Left lung (tissue), 10 donors: ENCODE measurements around the gene RBFOX1. TPM values are rescaled to one million over a fixed set of nuclear protein-coding genes. Genes with fewer than 3 reads are reported as not detected.

Experiments
- ATAC-seq: fragments of 200-7000 bp; cut with Tn5 transposase; one replicate; pipeline ENCODE4 v1.9.1; 2020; ENCODE audit warnings: moderate library complexity
- DNase-seq, 4 donors: peaks; one replicate each; pipeline ENCODE4 v3.0.0-alpha.2; 2013 to 2020
- H3K27ac ChIP-seq, 2 donors: fragments of 200-600 bp; sonication (generic) in 1 of 2; one replicate each; pipeline versions ENCODE4 v1.5.0 to v1.8.0; 2020 to 2021
- H3K27me3 ChIP-seq, 2 donors: fragments of 200-600 bp; sonication (generic) in 1 of 2; one replicate each; pipeline versions ENCODE4 v1.5.0 to v1.8.0; 2020 to 2021
- H3K36me3 ChIP-seq, 2 donors: fragments of 200-600 bp; sonication (generic) in 1 of 2; one replicate each; pipeline versions ENCODE4 v1.5.0 to v1.8.0; 2020 to 2021
- H3K4me1 ChIP-seq, 2 donors: fragments of 200-600 bp; one replicate each; pipeline ENCODE4 v1.8.0; 2021
- H3K4me3 ChIP-seq, 2 donors: fragments of 200-600 bp; sonication (generic) in 1 of 2; one replicate each; pipeline versions ENCODE4 v1.5.0 to v1.8.0; 2020 to 2021; ENCODE audit warnings: mild to moderate bottlenecking in 1 of 2
- H3K9me3 ChIP-seq, 2 donors: fragments of 200-600 bp; sonication (generic) in 1 of 2; one replicate each; pipeline versions ENCODE4 v1.5.0 to v1.8.0; 2020 to 2021
- intact Hi-C, 2 donors: fragments of 100-400 bp; cut with DNase I; formaldehyde crosslinking; loops; one replicate each; pipeline versions ENCODE4 v1.11.2 to v1.14.2; 2022
- polyA plus RNA-seq, 6 donors: library from polyadenylated mRNA; unstranded; fragments of 120-200 nt; gene quantifications; one replicate each; pipeline ENCODE4 v1.2.1, GENCODE V29; 2013; ENCODE audit not compliant: insufficient read length in 6 of 6
- total RNA-seq, 2 donors: library from RNA; stranded (reverse); fragmentation: NEBNext Ultra II Directional; extraction: Animal tissue kit (Norgen Biotek cat#: 25700); gene quantifications; one replicate each; pipeline ENCODE4 v1.2.1, GENCODE V29; 2021
- TF ChIP-seq, protein P1 (sequence below), 2 donors: fragments of 200-600 bp; sonication (generic) in 1 of 2; IDR thresholded peaks; one replicate each; pipeline versions ENCODE4 v1.5.0 to v1.8.0; 2021; ENCODE audit warnings: antibody characterized with exemption in 2 of 2
- donor health status: DM: no; HTN: yes; CAD: no.
- donor health status: DM: no; HTN: no; CAD: no.

Gene RBFOX1
- total and polyA plus RNA-seq, 8 donors, result 0.41 to 1.7 (median 0.91) TPM; not detected in 2

DNA sequence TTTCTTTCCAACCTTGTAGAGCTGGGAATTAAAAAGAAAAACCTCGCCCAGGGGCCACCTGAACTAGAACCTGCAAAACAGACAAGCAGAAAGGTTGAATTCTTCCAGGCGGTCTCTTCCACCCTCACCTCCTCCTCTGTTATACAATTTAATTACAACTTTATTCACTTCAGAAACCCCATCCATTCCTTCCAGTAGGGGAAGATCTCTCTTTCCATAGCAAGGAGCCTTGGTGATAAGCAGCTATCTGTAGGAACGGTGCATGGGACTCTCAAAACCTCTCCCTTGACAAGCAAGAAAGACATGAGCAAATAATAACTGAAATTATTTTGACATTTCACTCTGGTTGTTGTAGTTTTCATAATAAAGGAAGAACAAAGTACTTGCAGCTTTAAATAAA, 176.0 kb downstream of the RBFOX1 start:
- DNase-seq (no peak), ATAC-seq (no peak)
- TF ChIP-seq, protein P1, sequence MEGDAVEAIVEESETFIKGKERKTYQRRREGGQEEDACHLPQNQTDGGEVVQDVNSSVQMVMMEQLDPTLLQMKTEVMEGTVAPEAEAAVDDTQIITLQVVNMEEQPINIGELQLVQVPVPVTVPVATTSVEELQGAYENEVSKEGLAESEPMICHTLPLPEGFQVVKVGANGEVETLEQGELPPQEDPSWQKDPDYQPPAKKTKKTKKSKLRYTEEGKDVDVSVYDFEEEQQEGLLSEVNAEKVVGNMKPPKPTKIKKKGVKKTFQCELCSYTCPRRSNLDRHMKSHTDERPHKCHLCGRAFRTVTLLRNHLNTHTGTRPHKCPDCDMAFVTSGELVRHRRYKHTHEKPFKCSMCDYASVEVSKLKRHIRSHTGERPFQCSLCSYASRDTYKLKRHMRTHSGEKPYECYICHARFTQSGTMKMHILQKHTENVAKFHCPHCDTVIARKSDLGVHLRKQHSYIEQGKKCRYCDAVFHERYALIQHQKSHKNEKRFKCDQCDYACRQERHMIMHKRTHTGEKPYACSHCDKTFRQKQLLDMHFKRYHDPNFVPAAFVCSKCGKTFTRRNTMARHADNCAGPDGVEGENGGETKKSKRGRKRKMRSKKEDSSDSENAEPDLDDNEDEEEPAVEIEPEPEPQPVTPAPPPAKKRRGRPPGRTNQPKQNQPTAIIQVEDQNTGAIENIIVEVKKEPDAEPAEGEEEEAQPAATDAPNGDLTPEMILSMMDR (IDR thresholded peaks at IDR 0.05), result no peak
- Histone ChIP-seq H3K27me3 (no peaks in the 10 kb centered on the region), H3K27ac (no peak overlapping the region), H3K36me3 (no peaks in the 10 kb centered on the region), H3K4me3 (no peak overlapping the region), H3K9me3 (peaks cover 0 to 5% of the 10 kb centered on the region in 2 donors), H3K4me1 (no peaks in the 10 kb centered on the region)
- intact Hi-C loops, result no loop called here

DNA sequence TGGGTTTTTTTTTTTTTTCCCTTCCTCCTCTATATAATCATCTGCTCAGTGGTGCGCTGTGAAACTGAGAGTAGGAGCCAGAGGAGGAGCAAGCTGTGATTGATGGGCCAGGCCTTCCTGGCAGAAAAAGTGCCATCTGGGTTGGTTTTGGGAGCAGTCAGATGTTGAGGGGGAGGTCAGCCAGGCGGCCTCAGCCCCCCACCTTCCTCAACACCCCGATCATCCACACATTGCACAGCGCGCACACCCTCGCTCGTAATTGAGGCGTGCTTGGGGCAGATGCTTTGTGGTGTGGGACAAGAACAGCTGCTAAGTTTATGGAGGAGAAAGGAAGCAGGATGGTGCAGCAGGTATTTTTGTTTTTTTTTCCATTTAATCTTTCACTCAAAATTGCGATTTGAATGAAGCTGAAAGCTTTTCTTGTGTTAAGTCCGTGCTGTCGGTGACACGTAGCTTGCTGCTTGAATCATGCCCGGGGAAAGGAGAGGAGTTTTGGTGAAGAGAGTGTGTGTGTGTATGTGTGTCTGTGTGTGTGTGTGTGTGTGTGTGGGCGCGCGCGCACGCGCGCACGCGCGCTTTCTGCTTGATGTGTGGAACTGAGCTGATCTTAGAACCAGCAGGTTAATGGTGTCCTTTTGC, 177.4 kb downstream of the RBFOX1 start:
- DNase-seq (no peak), ATAC-seq (no peak)
- Histone ChIP-seq H3K4me3 (no peak overlapping the region), H3K9me3 (peaks cover 0 to 11% of the 10 kb centered on the region in 2 donors), H3K4me1 (no peaks in the 10 kb centered on the region), H3K27ac (no peak overlapping the region), H3K36me3 (no peaks in the 10 kb centered on the region), H3K27me3 (no peaks in the 10 kb centered on the region)
- intact Hi-C loops, result no loop called here
- TF ChIP-seq, protein P1 (IDR thresholded peaks at IDR 0.05), result no peak

DNA sequence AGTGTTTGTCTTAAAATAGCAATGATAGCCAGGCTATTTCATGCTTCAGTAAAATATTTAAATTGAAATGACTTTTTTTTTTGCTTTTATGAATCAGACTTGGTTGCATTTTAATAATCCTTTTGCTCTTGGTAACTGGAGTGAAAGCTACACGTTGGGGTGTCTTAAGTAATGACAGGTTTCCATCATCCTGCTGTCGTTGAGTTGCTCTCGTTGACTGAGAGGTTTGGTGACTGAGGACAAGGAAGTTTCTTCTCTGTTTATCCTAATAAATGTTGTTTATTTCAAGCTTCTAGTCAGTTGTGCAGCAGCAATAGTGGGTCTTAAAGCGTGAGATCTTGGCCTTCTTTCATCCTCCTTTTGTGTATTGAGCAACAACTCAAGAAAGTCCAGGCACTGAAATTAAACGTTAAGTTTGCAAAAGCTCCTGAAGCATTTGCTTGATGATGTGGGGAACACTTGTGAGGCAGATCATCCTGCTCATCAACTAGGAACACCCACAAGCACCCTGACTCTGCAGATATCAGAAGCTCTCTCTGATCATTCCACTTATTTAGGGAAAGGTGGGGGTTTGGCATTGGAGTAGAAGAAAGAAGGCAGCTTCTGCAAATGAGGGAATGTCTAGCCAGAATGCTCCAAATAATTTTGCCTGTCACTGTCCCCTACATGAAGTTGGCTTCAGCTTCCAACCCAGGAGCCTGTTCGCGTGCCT, 179.1 kb downstream of the RBFOX1 start:
- no peak for DNase-seq
- Histone ChIP-seq H3K36me3 (no peaks in the 10 kb centered on the region), H3K27ac (no peak overlapping the region), H3K27me3 (no peaks in the 10 kb centered on the region), H3K4me1 (no peaks in the 10 kb centered on the region), H3K9me3 (peaks cover 0 to 11% of the 10 kb centered on the region in 2 donors), H3K4me3 (no peak overlapping the region)
- TF ChIP-seq, protein P1 (IDR thresholded peaks at IDR 0.05), result no peak
- intact Hi-C loops, result no loop called here
- ATAC-seq, result no peak

DNA sequence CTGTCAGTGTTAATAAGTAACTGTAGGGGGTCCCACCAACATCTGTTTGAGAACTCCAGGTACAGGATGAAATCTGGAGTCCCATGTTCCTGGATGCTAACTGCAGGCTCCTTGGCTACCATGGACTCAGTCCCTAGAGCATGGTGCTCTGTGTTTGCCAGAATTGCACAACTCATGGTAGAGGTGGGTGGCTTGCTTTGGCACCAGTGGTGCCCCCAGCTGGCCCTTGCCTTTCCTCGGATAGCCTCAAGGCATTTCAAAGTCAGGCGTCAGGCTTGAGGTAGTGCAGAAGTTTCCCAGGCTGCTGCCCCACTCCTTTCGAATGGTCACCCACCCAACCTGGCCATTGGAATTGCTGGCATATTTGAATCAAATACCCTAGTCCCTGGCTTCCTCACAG, 179.9 kb downstream of the RBFOX1 start:
- intact Hi-C loops, result no loop called here
- no peak overlapping the region for H3K4me3 ChIP-seq
- DNase-seq, result no peak

DNA sequence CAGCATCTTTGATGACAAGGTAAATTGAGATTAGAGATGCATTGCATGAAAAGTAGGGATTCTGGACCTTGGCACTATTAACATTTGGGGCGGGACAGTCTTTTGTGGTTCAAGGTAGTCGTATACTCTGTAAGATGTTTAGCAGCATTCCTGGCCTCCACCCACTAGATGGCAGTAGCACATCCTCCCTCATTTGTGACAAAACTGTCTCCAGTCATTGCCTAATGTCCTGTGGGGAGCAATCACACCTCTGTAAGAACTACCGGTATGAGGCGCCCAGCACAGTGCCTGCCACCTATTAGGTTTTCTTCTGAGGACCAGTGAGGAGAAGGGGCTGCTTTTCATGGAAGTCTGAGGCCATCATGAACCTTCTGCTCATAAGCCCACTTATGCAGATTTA, 180.8 kb downstream of the RBFOX1 start:
- H3K36me3 ChIP-seq, result no peaks in the 10 kb centered on the region
- H3K9me3 ChIP-seq, result peaks cover 0 to 11% of the 10 kb centered on the region in 2 donors
- H3K4me1 ChIP-seq, result no peaks in the 10 kb centered on the region
- DNase-seq (no peak), ATAC-seq (no peak)
- intact Hi-C loops, result no loop called here
- H3K27ac ChIP-seq, result no peak overlapping the region
- H3K27me3 ChIP-seq, result no peaks in the 10 kb centered on the region
- TF ChIP-seq, protein P1 (IDR thresholded peaks at IDR 0.05), result no peak
- H3K4me3 ChIP-seq, result no peak overlapping the region

More for the DNA sequence above, 179.9 kb downstream of the RBFOX1 start:
- Histone ChIP-seq H3K9me3 (peaks cover 0 to 11% of the 10 kb centered on the region in 2 donors), H3K27ac (no peak overlapping the region), H3K27me3 (no peaks in the 10 kb centered on the region), H3K4me1 (no peaks in the 10 kb centered on the region), H3K36me3 (no peaks in the 10 kb centered on the region)
- TF ChIP-seq, protein P1 (IDR thresholded peaks at IDR 0.05), result no peak
- ATAC-seq, result no peak
